Astrocyte (in vitro differentiated cells and primary cell): ENCODE measurements around the gene EHBP1. TPM values are rescaled to one million over a fixed set of nuclear protein-coding genes. Genes with fewer than 3 reads are reported as not detected.

Experiments used
- DNase-seq: peaks from one replicate; pipeline ENCODE4 v3.0.0-alpha.2; 2010; ENCODE audit warnings: low read depth
- FAIRE-seq: peaks from 2 replicates; lab custom pipeline; 2011; peaks lifted over from hg19 to GRCh38; lab: Jason Lieb, UNC
- H2AFZ ChIP-seq: 2 replicates; pipeline ENCODE4 v1.6.0; 2012; ENCODE audit warnings: low read depth, low read length, inconsistent platforms
- H3K27ac ChIP-seq: 2 replicates; pipeline ENCODE4 v1.5.1; 2011; ENCODE audit warnings: low read depth, low read length, inconsistent platforms
- H3K27me3 ChIP-seq: 2 replicates; pipeline ENCODE4 v1.6.0; 2011; ENCODE audit warnings: low read length, inconsistent platforms; ENCODE audit not compliant: insufficient read depth
- H3K36me3 ChIP-seq: 2 replicates; pipeline ENCODE4 v1.5.1; 2011; ENCODE audit warnings: low read length, inconsistent platforms; ENCODE audit not compliant: insufficient read depth
- H3K4me1 ChIP-seq: 2 replicates; pipeline ENCODE4 v1.5.1; 2011; ENCODE audit warnings: low read length, inconsistent platforms; ENCODE audit not compliant: insufficient read depth
- H3K4me2 ChIP-seq: 2 replicates; pipeline ENCODE4 v1.6.0; 2012; ENCODE audit warnings: low read length, inconsistent platforms
- H3K4me3 ChIP-seq: 2 replicates; pipeline ENCODE4 v1.5.1; 2011; ENCODE audit warnings: low read depth, mild to moderate bottlenecking, low read length, inconsistent platforms; ENCODE audit not compliant: insufficient read depth
- H3K79me2 ChIP-seq: 2 replicates; pipeline ENCODE4 v1.6.0; 2012; ENCODE audit warnings: mild to moderate bottlenecking, low read length, inconsistent platforms; ENCODE audit not compliant: insufficient read depth
- H3K9ac ChIP-seq: 2 replicates; pipeline ENCODE4 v1.6.0; 2012; ENCODE audit warnings: mild to moderate bottlenecking, low read length, inconsistent platforms
- H3K9me3 ChIP-seq: 2 replicates; pipeline ENCODE4 v1.5.1; 2012; ENCODE audit warnings: low read depth, mild to moderate bottlenecking, low read length, inconsistent platforms; ENCODE audit not compliant: insufficient read depth
- H4K20me1 ChIP-seq: 2 replicates; pipeline ENCODE4 v1.6.0; 2012; ENCODE audit warnings: low read length, inconsistent platforms; ENCODE audit not compliant: insufficient read depth
- H3K27ac Mint-ChIP-seq: one replicate; pipeline ENCODE4 v1.8.0; 2021; ENCODE audit warnings: mild to moderate bottlenecking, mixed read lengths; ENCODE audit not compliant: unreplicated experiment
- H3K27me3 Mint-ChIP-seq: one replicate; pipeline ENCODE4 v1.8.0; 2021; ENCODE audit warnings: low read depth, mixed read lengths; ENCODE audit not compliant: unreplicated experiment
- H3K36me3 Mint-ChIP-seq: one replicate; pipeline ENCODE4 v1.8.0; 2021; ENCODE audit warnings: low read depth, mixed read lengths; ENCODE audit not compliant: unreplicated experiment
- H3K4me1 Mint-ChIP-seq: one replicate; pipeline ENCODE4 v1.8.0; 2021; ENCODE audit warnings: low read depth, mixed read lengths; ENCODE audit not compliant: unreplicated experiment
- H3K4me3 Mint-ChIP-seq: one replicate; pipeline ENCODE4 v1.8.0; 2021; ENCODE audit warnings: mild to moderate bottlenecking, moderate library complexity, mixed read lengths; ENCODE audit not compliant: unreplicated experiment
- H3K9me3 Mint-ChIP-seq: one replicate; pipeline ENCODE4 v1.8.0; 2021; ENCODE audit warnings: mild to moderate bottlenecking, mixed read lengths; ENCODE audit not compliant: unreplicated experiment
- EZH2 ChIP-seq: IDR thresholded peaks from 2 replicates; pipeline ENCODE4 v1.6.1; 2012; ENCODE audit warnings: mild to moderate bottlenecking, low read length, inconsistent platforms; ENCODE audit not compliant: insufficient read depth
- total RNA-seq: library from RNA; stranded (reverse); gene quantifications from 2 replicates; pipeline ENCODE4 v1.2.1, GENCODE V29; 2021
- TF ChIP-seq, protein P1 (sequence below): IDR thresholded peaks from 2 replicates; pipeline ENCODE4 v1.5.1; 2011; ENCODE audit warnings: low read depth, mild to moderate bottlenecking, inconsistent platforms, low read length, moderate library complexity; ENCODE audit not compliant: insufficient read depth

Gene EHBP1
- total RNA-seq, 1 donor from 2014 or later, result 44.1 TPM

DNA sequence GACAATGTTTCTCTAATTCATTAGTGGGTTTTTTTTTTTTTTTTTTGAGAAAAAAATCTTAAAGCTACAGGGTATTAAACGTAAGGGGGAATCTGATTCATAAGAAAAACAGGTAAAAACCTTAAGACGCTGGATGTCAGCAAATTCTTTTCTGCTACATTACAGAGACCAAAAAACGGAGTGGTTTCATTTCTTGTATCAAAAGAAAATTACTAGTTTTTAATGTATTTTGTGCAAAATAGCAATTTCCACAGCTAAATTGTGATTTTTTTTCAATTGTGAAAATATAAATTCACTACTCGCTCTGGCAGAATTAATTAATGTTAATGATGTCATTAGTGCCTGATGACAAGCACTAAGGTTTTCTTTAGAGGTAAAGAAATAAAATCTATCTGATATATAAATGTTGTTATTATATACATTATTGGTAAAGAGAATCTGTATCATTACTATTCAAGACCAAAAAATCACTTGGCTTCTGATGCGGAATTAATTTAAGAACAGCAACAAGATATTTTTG lies 355.0 kb downstream of the EHBP1 start:
- H3K9ac ChIP-seq, result no peak overlapping the region
- Mint-ChIP-seq H3K27me3 (peaks cover 60% of the 10 kb centered on the region), H3K4me1 (no peaks in the 10 kb centered on the region), H3K4me3 (no peak overlapping the region), H3K27ac (no peak overlapping the region), H3K36me3 (peaks cover 1% of the 10 kb centered on the region), H3K9me3 (peaks cover 9% of the 10 kb centered on the region)
- no peaks in the 10 kb centered on the region for H3K9me3 ChIP-seq
- no peak overlapping the region for H2AFZ ChIP-seq
- TF ChIP-seq, protein P1, sequence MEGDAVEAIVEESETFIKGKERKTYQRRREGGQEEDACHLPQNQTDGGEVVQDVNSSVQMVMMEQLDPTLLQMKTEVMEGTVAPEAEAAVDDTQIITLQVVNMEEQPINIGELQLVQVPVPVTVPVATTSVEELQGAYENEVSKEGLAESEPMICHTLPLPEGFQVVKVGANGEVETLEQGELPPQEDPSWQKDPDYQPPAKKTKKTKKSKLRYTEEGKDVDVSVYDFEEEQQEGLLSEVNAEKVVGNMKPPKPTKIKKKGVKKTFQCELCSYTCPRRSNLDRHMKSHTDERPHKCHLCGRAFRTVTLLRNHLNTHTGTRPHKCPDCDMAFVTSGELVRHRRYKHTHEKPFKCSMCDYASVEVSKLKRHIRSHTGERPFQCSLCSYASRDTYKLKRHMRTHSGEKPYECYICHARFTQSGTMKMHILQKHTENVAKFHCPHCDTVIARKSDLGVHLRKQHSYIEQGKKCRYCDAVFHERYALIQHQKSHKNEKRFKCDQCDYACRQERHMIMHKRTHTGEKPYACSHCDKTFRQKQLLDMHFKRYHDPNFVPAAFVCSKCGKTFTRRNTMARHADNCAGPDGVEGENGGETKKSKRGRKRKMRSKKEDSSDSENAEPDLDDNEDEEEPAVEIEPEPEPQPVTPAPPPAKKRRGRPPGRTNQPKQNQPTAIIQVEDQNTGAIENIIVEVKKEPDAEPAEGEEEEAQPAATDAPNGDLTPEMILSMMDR, result no peak
- TF ChIP-seq EZH2, result no peak
- peaks cover 2% of the 10 kb centered on the region for H3K4me1 ChIP-seq
- FAIRE-seq (no peak), DNase-seq (no peak)
- peaks cover 13% of the 10 kb centered on the region for H3K79me2 ChIP-seq
- peaks cover 68% of the 10 kb centered on the region for H3K27me3 ChIP-seq
- peaks cover 27% of the 10 kb centered on the region for H4K20me1 ChIP-seq
- H3K36me3 ChIP-seq, result no peaks in the 10 kb centered on the region
- H3K4me2 ChIP-seq, result no peak overlapping the region
- no peak overlapping the region for H3K27ac ChIP-seq
- no peak overlapping the region for H3K4me3 ChIP-seq

DNA sequence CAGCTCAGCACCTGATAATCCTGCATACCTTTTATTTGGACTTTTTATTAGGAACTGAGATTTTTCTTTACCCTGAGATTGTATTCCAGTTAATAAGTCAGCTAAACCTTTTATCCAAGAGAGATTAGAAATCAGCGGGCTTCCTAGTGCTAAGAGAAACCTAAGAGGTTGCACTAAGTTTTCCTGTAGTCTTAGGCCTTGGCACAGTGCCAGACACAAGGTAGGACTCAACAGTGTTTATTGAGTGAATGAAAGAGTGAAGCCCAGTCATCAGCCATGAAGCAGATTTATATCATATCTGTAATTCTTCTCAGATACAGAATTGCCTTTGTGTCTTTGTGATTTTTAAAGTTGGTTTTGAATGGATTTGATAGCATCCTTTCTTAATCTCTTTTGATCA lies 358.7 kb downstream of the EHBP1 start:
- Mint-ChIP-seq H3K27ac (no peak overlapping the region), H3K27me3 (peaks cover 36% of the 10 kb centered on the region), H3K4me3 (no peak overlapping the region), H3K4me1 (no peaks in the 10 kb centered on the region), H3K9me3 (no peaks in the 10 kb centered on the region), H3K36me3 (peaks cover 1% of the 10 kb centered on the region)
- Histone ChIP-seq H3K9ac (no peak overlapping the region), H2AFZ (no peak overlapping the region), H3K4me1 (no peaks in the 10 kb centered on the region), H3K4me3 (no peak overlapping the region), H3K27ac (no peak overlapping the region), H3K79me2 (no peaks in the 10 kb centered on the region), H3K9me3 (no peaks in the 10 kb centered on the region), H3K27me3 (peaks cover 55% of the 10 kb centered on the region), H3K4me2 (no peak overlapping the region), H4K20me1 (no peaks in the 10 kb centered on the region), H3K36me3 (no peaks in the 10 kb centered on the region)
- no peak for TF ChIP-seq EZH2
- TF ChIP-seq, protein P1, result no peak
- DNase-seq (no peak), FAIRE-seq (no peak)

DNA sequence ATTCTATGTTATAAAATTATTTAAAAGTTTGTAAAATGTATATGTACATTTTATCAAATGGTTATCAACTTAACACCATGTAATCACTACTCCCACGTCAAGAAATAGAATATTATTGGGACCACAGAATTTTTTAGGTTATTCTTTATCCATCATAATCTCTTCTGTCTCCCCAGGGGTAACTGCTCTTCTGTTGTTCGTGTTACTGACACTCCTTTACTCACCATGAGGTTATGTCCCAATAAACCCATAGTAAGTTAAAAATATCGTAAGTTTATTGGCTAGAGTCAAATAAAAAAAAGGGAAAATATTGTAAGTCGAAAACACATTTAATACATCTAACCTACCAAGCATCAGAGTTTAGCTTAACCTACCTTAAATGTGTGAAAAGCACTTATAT lies 359.1 kb downstream of the EHBP1 start:
- peaks cover 36% of the 10 kb centered on the region for H3K27me3 Mint-ChIP-seq

More for the DNA sequence above, 359.1 kb downstream of the EHBP1 start:
- peaks cover 52% of the 10 kb centered on the region for H3K27me3 ChIP-seq
- no peaks in the 10 kb centered on the region for H3K4me1 ChIP-seq
- H3K9me3 ChIP-seq, result no peaks in the 10 kb centered on the region
- no peak for DNase-seq
- no peaks in the 10 kb centered on the region for H4K20me1 ChIP-seq
- Mint-ChIP-seq H3K27ac (no peak overlapping the region), H3K4me1 (no peaks in the 10 kb centered on the region), H3K9me3 (no peaks in the 10 kb centered on the region), H3K4me3 (no peak overlapping the region), H3K36me3 (peaks cover 1% of the 10 kb centered on the region)
- no peak for FAIRE-seq
- no peak overlapping the region for H3K27ac ChIP-seq
- TF ChIP-seq, protein P1, result no peak
- TF ChIP-seq EZH2, result no peak
- no peak overlapping the region for H3K4me3 ChIP-seq
- H2AFZ ChIP-seq, result no peak overlapping the region
- no peaks in the 10 kb centered on the region for H3K36me3 ChIP-seq
- no peak overlapping the region for H3K4me2 ChIP-seq
- no peak overlapping the region for H3K9ac ChIP-seq
- no peaks in the 10 kb centered on the region for H3K79me2 ChIP-seq
